GM15510 (cell line): ENCODE measurements around the gene ARL15.

Experiments
- POLR2A ChIP-seq: IDR thresholded peaks from 3 replicates; pipeline ENCODE4 v1.6.1; 2011; ENCODE audit warnings: borderline replicate concordance; ENCODE audit not compliant: insufficient read length; ENCODE audit errors: extremely low read depth

The ARL15 gene

GRCh38 chr5:54148067-54148845 is 162.1 kb downstream of the ARL15 start:
- TF ChIP-seq POLR2A, result no peak

GRCh38 chr5:54146916-54147315 is 163.5 kb downstream of the ARL15 start:
- no peak for TF ChIP-seq POLR2A

GRCh38 chr5:54146390-54146789 is 164.0 kb downstream of the ARL15 start:
- TF ChIP-seq POLR2A, result no peak

DNA sequence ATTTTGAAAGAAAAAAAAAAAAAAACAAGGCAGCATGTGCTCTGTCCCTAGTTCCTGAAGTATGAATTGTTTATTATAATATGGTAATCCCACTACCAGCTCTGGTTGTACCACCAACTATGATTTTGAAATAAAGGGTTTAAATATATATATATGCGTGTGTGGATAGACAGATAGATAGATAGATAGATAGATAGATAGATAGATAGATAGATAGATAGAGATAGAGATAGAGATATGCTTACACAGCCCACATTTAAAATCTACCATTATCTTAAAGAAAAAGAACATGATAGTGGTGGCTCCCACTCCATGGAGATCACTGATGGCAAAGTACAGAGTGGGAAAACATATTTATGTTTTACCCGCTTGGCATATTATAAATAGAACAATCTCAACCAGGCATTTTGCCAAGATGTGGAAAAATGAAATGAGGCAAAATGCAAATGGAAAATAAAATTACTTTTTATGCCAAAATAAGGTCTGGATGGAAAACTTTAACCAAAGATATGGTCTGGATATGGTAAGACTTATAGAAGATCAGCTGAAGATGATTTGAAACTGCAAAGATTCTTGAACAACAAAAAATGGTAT is 170.0 kb downstream of the ARL15 start:
- no peak for TF ChIP-seq POLR2A

DNA sequence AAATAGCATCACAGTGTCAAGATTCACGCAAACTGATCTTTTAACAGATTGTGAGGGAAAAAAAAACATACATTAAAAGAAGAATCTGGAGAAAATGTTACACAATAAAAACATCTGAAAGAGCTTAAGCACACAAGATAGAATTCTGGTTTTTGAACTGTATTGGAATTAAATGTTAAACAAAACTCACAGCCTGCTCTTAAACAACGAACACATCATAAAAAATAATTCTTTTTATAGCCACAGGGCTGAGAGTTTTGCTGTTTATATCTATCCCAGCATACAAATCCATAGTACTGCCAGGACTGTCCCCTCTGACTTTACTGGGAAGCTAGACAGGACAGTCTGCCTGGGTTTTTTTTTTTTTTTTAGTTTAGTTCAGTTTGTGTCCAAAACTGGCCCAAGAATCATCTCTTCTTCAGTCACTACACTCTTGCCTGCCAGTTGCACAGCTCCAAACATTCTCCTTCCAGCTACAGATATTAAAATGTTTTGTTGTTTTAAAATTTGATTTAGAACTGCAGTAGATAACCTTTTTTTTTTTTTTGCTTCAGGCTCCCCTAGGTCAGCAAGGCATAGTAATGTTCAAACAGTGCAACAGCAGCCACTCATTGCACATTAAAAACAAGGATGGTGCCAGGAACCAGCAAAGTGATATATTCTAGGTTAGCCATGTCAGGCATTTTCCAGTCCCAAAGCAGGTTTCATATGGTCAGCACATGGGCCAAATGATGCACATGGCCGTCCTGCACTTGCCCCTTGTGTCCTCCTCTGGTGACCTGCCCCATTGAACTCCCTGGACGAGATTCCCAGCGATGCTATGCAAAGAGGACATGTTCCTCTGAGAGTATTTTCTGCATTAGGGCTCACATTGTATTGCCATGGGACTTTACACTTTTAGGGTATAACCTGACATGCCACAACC is 173.6 kb downstream of the ARL15 start:
- no peak for TF ChIP-seq POLR2A

- no peak for TF ChIP-seq POLR2A
Observed at GRCh38 chr5:54135042-54135441, 175.3 kb downstream of the ARL15 start.

GRCh38 chr5:54133917-54134316 is 176.5 kb downstream of the ARL15 start:
- TF ChIP-seq POLR2A, result no peak

DNA sequence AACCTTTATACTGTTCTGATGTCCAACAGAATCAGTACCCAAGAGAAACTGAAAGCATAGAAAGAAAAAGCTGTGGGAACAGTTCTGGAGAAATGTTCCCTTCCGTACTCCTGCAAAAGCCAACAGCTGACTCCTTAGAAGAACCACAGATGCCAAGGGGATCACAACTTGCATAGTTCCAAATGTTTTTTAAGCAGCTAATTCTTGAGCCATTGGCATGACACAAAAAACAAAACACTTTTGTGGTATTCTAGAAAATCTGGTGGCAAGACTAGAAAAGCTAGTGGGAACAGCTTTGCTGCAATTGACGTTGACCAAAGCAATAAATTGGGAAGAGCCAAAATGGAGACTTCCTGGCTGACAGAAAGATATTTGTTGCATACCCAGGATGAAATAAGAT is 189.9 kb downstream of the ARL15 start:
- TF ChIP-seq POLR2A, result no peak

DNA sequence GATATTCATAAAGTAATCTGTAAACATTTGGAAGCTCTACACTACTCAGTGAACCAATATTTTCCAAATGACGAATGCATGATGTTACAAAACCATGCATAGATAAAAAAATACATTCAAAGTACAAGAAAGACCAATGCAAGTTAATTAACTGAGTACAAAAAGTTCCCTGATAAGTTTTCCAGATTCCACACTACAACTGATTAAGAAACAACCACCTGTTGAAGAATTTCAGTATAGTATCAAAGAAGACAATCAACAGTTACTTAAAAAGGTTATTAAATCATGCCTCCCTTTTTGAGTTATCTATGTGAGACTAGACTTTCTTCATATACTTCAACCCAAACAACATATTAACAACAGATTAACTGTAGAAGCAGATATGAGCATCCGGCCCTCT is 192.4 kb downstream of the ARL15 start:
- no peak for TF ChIP-seq POLR2A

DNA sequence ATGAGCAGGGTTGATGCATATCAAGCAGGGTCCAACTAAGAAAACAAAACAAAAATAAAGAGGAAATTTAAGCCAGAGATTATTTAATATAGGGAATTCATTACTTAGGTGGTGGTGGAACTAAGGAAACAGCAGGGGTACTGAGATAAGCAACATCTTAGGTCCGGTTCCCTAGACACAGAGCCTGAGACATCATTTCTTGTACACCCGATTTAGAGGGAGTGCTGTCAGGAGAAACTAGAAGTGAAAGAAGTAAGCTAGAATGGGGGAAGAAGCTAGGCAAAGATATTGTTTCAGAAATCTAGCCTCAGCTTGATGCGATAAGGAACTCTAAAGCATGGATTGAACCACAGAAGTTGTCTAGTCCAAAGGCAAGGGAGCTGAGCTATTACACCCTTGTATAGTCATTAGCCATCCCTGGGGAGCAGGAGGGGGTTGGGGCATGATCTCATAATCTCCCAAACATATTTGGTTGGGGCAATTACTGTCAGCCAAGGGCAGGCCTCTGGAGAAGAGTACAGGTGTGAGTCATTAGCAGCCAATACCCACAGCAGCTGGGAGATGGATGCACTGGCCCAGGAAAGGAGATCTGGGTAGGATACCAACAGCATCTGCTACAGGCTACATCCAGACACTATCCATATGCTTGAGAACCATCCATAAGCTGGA is 194.5 kb downstream of the ARL15 start:
- no peak for TF ChIP-seq POLR2A

DNA sequence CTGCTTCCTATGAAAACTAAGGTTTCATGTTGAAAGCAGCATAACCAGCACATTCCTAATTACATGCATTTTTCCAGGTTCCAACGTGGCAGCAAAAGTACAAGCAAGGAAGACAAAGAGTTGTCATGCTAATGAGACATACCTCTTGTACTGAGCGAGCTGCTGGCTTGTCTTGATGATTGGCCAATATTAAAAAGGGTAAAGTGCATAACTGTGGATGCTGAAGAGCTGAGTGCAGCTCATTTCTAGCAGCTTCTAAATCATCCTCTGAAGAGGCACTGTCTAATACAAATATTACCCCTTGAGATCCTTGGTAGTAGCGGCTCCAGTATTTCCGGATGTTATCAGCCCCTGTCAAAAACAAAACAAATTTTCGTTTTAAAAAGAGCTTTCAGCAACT is 197.3 kb downstream of the ARL15 start:
- TF ChIP-seq POLR2A, result no peak

GRCh38 chr5:54109626-54110330 is 200.6 kb downstream of the ARL15 start:
- no peak for TF ChIP-seq POLR2A

GRCh38 chr5:54108136-54108535 is 202.2 kb downstream of the ARL15 start:
- TF ChIP-seq POLR2A, result no peak

- no peak for TF ChIP-seq POLR2A
Observed at GRCh38 chr5:54103871-54104270, 206.5 kb downstream of the ARL15 start.
